SJSA1 (cell line): ENCODE measurements around the gene DSE. TPM values are rescaled to one million over a fixed set of nuclear protein-coding genes. Genes with fewer than 3 reads are reported as not detected.

Experiments used
- DNase-seq, 2 experiments: peaks; one replicate each; pipeline ENCODE4 v3.0.0-alpha.2; 2015 to 2020; ENCODE audit warnings: low spot score in 2 of 2, low read depth in 1 of 2
- H3K27ac ChIP-seq: fragments of 250-450 bp; sonication (Bioruptor Pico); 2 replicates; pipeline ENCODE4 v1.5.1; 2020; ENCODE audit warnings: mild to moderate bottlenecking, moderate library complexity
- H3K27me3 ChIP-seq: fragments of 250-450 bp; sonication (Bioruptor Pico); replicated peaks from 2 replicates; pipeline ENCODE4 v1.5.1; 2020; ENCODE audit warnings: mild to moderate bottlenecking, moderate library complexity
- H3K36me3 ChIP-seq: fragments of 250-450 bp; sonication (Bioruptor Pico); 2 replicates; pipeline ENCODE4 v1.5.1; 2020; ENCODE audit warnings: mild to moderate bottlenecking
- H3K4me1 ChIP-seq: fragments of 250-450 bp; sonication (Bioruptor Pico); replicated peaks from 2 replicates; pipeline ENCODE4 v1.6.1; 2021; ENCODE audit warnings: mild to moderate bottlenecking
- H3K4me3 ChIP-seq: fragments of 250-450 bp; sonication (Bioruptor Pico); 2 replicates; pipeline ENCODE4 v1.5.1; 2020; ENCODE audit warnings: mild to moderate bottlenecking
- H3K9me3 ChIP-seq: fragments of 250-450 bp; sonication (Bioruptor Pico); replicated peaks from 2 replicates; pipeline ENCODE4 v1.5.1; 2020; ENCODE audit warnings: mild to moderate bottlenecking
- total RNA-seq: library from RNA; depleted of rRNA; stranded (reverse); fragments of >200 nt; shearing (Covaris generic); gene quantifications from 2 replicates; pipeline ENCODE4 v1.2.3, GENCODE V29; 2014

The DSE gene
- total RNA-seq, 1 experiment from 2014 or later = 35.1 TPM

- 0 out of 2 replicates have a peak, but pooled peaks cover 5% of the 10 kb centered on the region for H3K36me3 ChIP-seq
- no peak overlapping the region for H3K4me3 ChIP-seq
- H3K9me3 ChIP-seq = no peaks in the 10 kb centered on the region
- H3K4me1 ChIP-seq = peaks cover 29% of the 10 kb centered on the region
- no peak for DNase-seq
- H3K27ac ChIP-seq = no peak overlapping the region
- H3K27me3 ChIP-seq = no peaks in the 10 kb centered on the region
These were observed 29.6 kb downstream of the DSE start for GRCh38 chr6:116400328-116400727.

- Histone ChIP-seq H3K9me3 (no peaks in the 10 kb centered on the region), H3K4me1 (peaks cover 46% of the 10 kb centered on the region), H3K27ac (no peak overlapping the region), H3K4me3 (no peak overlapping the region), H3K36me3 (0 out of 2 replicates have a peak, but pooled peaks cover 5% of the 10 kb centered on the region), H3K27me3 (no peaks in the 10 kb centered on the region)
- DNase-seq = no peak
These were observed 31.6 kb downstream of the DSE start for GRCh38 chr6:116402108-116402937.

- Histone ChIP-seq H3K27me3 (no peaks in the 10 kb centered on the region), H3K4me3 (no peak overlapping the region), H3K4me1 (peaks cover 39% of the 10 kb centered on the region), H3K36me3 (0 out of 2 replicates have a peak, but pooled peaks cover 5% of the 10 kb centered on the region), H3K27ac (no peak overlapping the region), H3K9me3 (no peaks in the 10 kb centered on the region)
- no peak for DNase-seq
These were observed 32.5 kb downstream of the DSE start for GRCh38 chr6:116403205-116403604.

- Histone ChIP-seq H3K4me3 (no peak overlapping the region), H3K27ac (no peak overlapping the region), H3K9me3 (no peaks in the 10 kb centered on the region), H3K27me3 (no peaks in the 10 kb centered on the region), H3K4me1 (peaks cover 26% of the 10 kb centered on the region), H3K36me3 (0 out of 2 replicates have a peak, but pooled peaks cover 2% of the 10 kb centered on the region)
- no peak for DNase-seq
These were observed 33.9 kb downstream of the DSE start for GRCh38 chr6:116404696-116405095.

- Histone ChIP-seq H3K9me3 (no peaks in the 10 kb centered on the region), H3K27ac (no peak overlapping the region), H3K27me3 (no peaks in the 10 kb centered on the region), H3K4me1 (peaks cover 25% of the 10 kb centered on the region), H3K4me3 (no peak overlapping the region), H3K36me3 (no peaks in the 10 kb centered on the region)
- DNase-seq = no peak
These were observed 34.4 kb downstream of the DSE start for GRCh38 chr6:116405138-116405537.

- no peaks in the 10 kb centered on the region for H3K36me3 ChIP-seq
- DNase-seq = peak; percentile 54 to 56
- no peaks in the 10 kb centered on the region for H3K27me3 ChIP-seq
- H3K9me3 ChIP-seq = no peaks in the 10 kb centered on the region
- no peak overlapping the region for H3K4me3 ChIP-seq
- peaks cover 27% of the 10 kb centered on the region for H3K4me1 ChIP-seq
- H3K27ac ChIP-seq = peak overlapping the region; percentile 41; the same call in 1 of the 2 replicates
These were observed 35.1 kb downstream of the DSE start for GRCh38 chr6:116405652-116406356.

- no peaks in the 10 kb centered on the region for H3K9me3 ChIP-seq
- no peaks in the 10 kb centered on the region for H3K36me3 ChIP-seq
- H3K27me3 ChIP-seq = no peaks in the 10 kb centered on the region
- no peak overlapping the region for H3K4me3 ChIP-seq
- peaks cover 37% of the 10 kb centered on the region for H3K4me1 ChIP-seq
- peak overlapping the region; percentile 41 for H3K27ac ChIP-seq
- peak in 1 of 2 experiments; percentile 55 for DNase-seq
These were observed 36.1 kb downstream of the DSE start for GRCh38 chr6:116406678-116407345.

GRCh38 chr6:116408491-116408890 lies 37.7 kb downstream of the DSE start:
- no peaks in the 10 kb centered on the region for H3K27me3 ChIP-seq
- no peaks in the 10 kb centered on the region for H3K9me3 ChIP-seq
- H3K4me1 ChIP-seq = peaks cover 44% of the 10 kb centered on the region
- H3K27ac ChIP-seq = no peak overlapping the region
- H3K4me3 ChIP-seq = no peak overlapping the region
- no peaks in the 10 kb centered on the region for H3K36me3 ChIP-seq
- DNase-seq = no peak

- Histone ChIP-seq H3K4me3 (no peak overlapping the region), H3K4me1 (peaks cover 44% of the 10 kb centered on the region), H3K27ac (no peak overlapping the region), H3K27me3 (no peaks in the 10 kb centered on the region), H3K9me3 (no peaks in the 10 kb centered on the region), H3K36me3 (no peaks in the 10 kb centered on the region)
- DNase-seq = no peak
These were observed 39.0 kb downstream of the DSE start for GRCh38 chr6:116409756-116410155.

- no peaks in the 10 kb centered on the region for H3K9me3 ChIP-seq
- no peaks in the 10 kb centered on the region for H3K27me3 ChIP-seq
- no peaks in the 10 kb centered on the region for H3K36me3 ChIP-seq
- peaks cover 31% of the 10 kb centered on the region for H3K4me1 ChIP-seq
- peak in 1 of 2 experiments; percentile 48 for DNase-seq
- no peak overlapping the region for H3K4me3 ChIP-seq
- no peak overlapping the region for H3K27ac ChIP-seq
These were observed 40.5 kb downstream of the DSE start for GRCh38 chr6:116411284-116411623.

- H3K27me3 ChIP-seq = no peaks in the 10 kb centered on the region
- no peak for DNase-seq
- H3K9me3 ChIP-seq = no peaks in the 10 kb centered on the region
- peaks cover 21% of the 10 kb centered on the region for H3K4me1 ChIP-seq
- H3K36me3 ChIP-seq = no peaks in the 10 kb centered on the region
- H3K4me3 ChIP-seq = no peak overlapping the region
- H3K27ac ChIP-seq = no peak overlapping the region
These were observed 41.5 kb downstream of the DSE start for GRCh38 chr6:116412270-116412669.

- Histone ChIP-seq H3K9me3 (no peaks in the 10 kb centered on the region), H3K4me3 (no peak overlapping the region), H3K36me3 (no peaks in the 10 kb centered on the region), H3K4me1 (peaks cover 19% of the 10 kb centered on the region), H3K27me3 (no peaks in the 10 kb centered on the region), H3K27ac (no peak overlapping the region)
- no peak for DNase-seq
These were observed 42.6 kb downstream of the DSE start for GRCh38 chr6:116413357-116413756.

- DNase-seq = no peak
- Histone ChIP-seq H3K4me3 (no peak overlapping the region), H3K36me3 (no peaks in the 10 kb centered on the region), H3K27ac (no peak overlapping the region), H3K9me3 (no peaks in the 10 kb centered on the region), H3K27me3 (no peaks in the 10 kb centered on the region), H3K4me1 (peaks cover 8% of the 10 kb centered on the region)
These were observed 46.9 kb downstream of the DSE start for GRCh38 chr6:116417661-116418060.
